Measurements from ENCODE around the gene CATSPERZ.
"Not testable (repeated sequence)": the region's sequence is repeated elsewhere in the genome, so short reads cannot be mapped to it uniquely, and the experiment has no call there.

Gene CATSPERZ

GRCh38 chr11:64321026-64321425, 20.9 kb downstream of the CATSPERZ start:
- no peak for DNase-seq (ENCODE audit: low read depth)

- DNase-seq (ENCODE audit: low read depth) = no peak
Observed at GRCh38 chr11:64321533-64321932, 21.4 kb downstream of the CATSPERZ start.

GRCh38 chr11:64322925-64323260, 22.7 kb downstream of the CATSPERZ start:
- DNase-seq (ENCODE audit: low read depth) = no peak

GRCh38 chr11:64323373-64323772, 23.2 kb downstream of the CATSPERZ start:
- DNase-seq (ENCODE audit: low read depth) = no peak

GRCh38 chr11:64323984-64324383, 23.8 kb downstream of the CATSPERZ start:
- DNase-seq (ENCODE audit: low read depth) = not testable (repeated sequence)

GRCh38 chr11:64324692-64325469, 24.7 kb downstream of the CATSPERZ start:
- no peak for DNase-seq (ENCODE audit: low read depth)

- DNase-seq (ENCODE audit: low read depth) = no peak
Observed at GRCh38 chr11:64327375-64327774, 27.2 kb downstream of the CATSPERZ start.

GRCh38 chr11:64327993-64328392, 27.8 kb downstream of the CATSPERZ start:
- no peak for DNase-seq (ENCODE audit: low read depth)

GRCh38 chr11:64330888-64331287, 30.7 kb downstream of the CATSPERZ start:
- no peak for DNase-seq (ENCODE audit: low read depth)

GRCh38 chr11:64331569-64332371, 31.6 kb downstream of the CATSPERZ start:
- DNase-seq (ENCODE audit: low read depth) = peak; percentile 91

GRCh38 chr11:64333556-64333955, 33.4 kb downstream of the CATSPERZ start:
- no peak for DNase-seq (ENCODE audit: low read depth)

GRCh38 chr11:64334764-64335735, 34.9 kb downstream of the CATSPERZ start:
- DNase-seq (ENCODE audit: low read depth) = no peak

- DNase-seq (ENCODE audit: low read depth) = no peak
Observed at GRCh38 chr11:64337538-64338249, 37.5 kb downstream of the CATSPERZ start.

- DNase-seq (ENCODE audit: low read depth) = no peak
Observed at GRCh38 chr11:64338716-64339115, 38.6 kb downstream of the CATSPERZ start.

GRCh38 chr11:64339286-64339685, 39.1 kb downstream of the CATSPERZ start:
- no peak for DNase-seq (ENCODE audit: low read depth)

GRCh38 chr11:64339754-64340408, 39.7 kb downstream of the CATSPERZ start, which contains the start of gene CCDC88B:
Gene CCDC88B (plus strand): TSS chr11:64340204. CDS start chr11:64340267, 63 bp downstream.
- no peak for DNase-seq (ENCODE audit: low read depth)

GRCh38 chr11:64340671-64341335, 40.6 kb downstream of the CATSPERZ start:
- DNase-seq (ENCODE audit: low read depth) = no peak

- DNase-seq (ENCODE audit: low read depth) = no peak
Observed at GRCh38 chr11:64341429-64341828, 41.3 kb downstream of the CATSPERZ start.

- peak; percentile 67 for DNase-seq (ENCODE audit: low read depth)
Observed at GRCh38 chr11:64341851-64342791, 42.0 kb downstream of the CATSPERZ start.

Measured in stromal cell of bone marrow (primary cell).